Suppressor macrophage treated with lipopolysaccharide for 4 hours (primary cell): ENCODE data around the gene TNNI3.
"Not testable (repeated sequence)": the region's sequence is repeated elsewhere in the genome, so short reads cannot be mapped to it uniquely, and the experiment has no call there.

Experiments used
- DNase-seq: peaks from one replicate; pipeline ENCODE4 v3.0.0-alpha.2; 2020

TNNI3 gene

DNA sequence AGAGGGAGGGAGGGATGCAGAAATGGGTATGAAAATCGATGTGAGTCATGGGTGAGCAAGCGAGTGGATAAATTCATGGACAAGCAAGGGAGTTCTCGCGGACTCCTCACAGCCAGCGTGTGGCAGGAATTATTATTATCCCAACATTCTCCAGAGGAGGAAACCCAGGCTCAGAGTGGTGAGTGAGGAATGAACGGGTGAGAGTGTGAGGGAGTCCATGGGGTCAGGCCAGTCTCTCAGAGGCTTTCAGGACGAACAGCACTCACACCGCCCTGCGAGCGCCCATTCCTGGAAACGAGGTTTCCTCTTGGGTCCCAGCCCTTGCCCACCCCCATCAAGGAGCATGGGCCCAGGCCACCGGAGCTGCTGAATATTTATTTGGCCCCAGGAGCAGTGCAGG, 15.2 kb upstream of the TNNI3 start:
- no peak for DNase-seq

GRCh38 chr19:55172318-55172717, 14.8 kb upstream of the TNNI3 start:
- DNase-seq: not testable (repeated sequence)

GRCh38 chr19:55171440-55171839, 13.9 kb upstream of the TNNI3 start:
- DNase-seq: no peak

DNA sequence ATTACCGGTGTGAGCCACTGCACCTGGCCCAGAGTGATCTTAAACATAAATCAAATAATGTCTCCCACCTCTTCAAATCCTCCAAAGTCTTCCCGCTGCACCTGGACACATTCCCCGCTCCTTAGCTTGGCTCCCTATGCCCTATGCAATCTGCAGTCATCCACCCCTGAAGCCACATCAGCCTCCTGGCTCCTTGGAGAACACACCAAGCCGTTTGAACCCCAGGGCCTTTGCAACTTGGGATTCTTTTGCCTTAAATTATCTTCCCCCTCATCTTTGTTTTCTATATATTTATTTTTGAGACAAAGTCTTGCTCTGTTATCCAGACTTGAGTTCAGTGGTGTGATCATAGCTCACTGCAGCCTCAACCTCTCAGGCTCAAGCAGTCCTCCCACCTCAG, 11.6 kb upstream of the TNNI3 start:
- no peak for DNase-seq

DNA sequence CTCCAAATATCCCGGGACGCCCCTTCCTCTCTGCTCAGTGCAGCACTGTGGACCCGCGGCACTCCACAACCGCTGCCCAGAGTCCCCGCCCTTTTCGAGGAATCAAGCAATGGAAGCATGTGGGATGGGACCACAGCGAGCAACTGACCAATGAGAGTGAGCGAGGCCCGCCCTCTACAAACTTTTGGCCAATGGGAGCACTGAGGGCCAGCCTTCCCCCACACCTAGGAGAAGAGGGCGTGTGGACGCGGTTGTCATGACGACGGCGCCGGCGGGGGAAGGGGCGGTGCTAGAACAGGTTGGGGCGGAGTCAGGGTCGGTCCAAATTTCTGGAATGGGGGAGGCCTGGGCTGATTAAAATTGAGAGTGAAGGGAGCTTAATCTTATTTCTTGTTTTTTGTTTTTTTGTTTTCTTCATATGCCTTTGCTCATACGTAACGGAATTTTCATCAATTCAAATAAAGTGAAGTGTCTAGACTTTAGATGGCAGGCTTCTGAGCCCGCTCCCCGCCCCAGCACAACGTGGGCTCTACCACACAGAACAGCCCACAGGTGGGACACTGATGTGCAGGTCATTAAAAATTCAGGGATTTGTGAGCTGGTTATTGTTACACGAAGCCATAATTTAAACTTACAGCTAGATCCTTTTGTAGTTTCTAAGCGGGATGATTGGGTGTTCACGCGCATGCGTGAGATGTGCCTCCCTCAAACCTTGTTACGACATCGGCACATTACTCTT, 9.2 kb upstream of the TNNI3 start, which contains the start of gene DNAAF3:
TSS of gene DNAAF3 (minus strand) at position 84 of the 739 bp plus-strand sequence. CDS start 200 bp downstream, outside the sequence.
- DNase-seq: peak; percentile 92

GRCh38 chr19:55165952-55166529, 8.5 kb upstream of the TNNI3 start:
- peak; percentile 62 for DNase-seq

- DNase-seq: no peak
Observed at GRCh38 chr19:55161571-55162322, 4.2 kb upstream of the TNNI3 start.

DNA sequence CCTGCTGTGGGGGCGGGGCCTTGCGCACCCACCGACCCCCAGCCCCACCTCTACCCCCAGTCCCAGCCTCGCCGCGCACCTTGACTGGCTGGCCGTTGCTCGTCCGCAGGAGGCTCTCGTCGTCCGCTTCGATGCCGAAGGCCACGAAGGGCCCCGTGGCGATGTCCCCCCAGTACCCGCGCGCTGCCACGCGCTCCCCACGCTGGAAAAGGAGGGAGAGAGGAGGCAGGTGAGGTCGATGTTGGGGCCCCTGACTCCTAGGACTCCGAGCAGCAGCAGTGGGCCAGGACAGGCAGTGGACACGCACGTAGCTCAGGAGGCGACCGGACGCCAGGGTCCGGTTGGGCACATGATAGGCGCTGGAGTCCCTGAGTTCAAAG, 3.4 kb upstream of the TNNI3 start:
- no peak for DNase-seq

GRCh38 chr19:55160128-55160985, 2.8 kb upstream of the TNNI3 start:
- peak; percentile 92 for DNase-seq

DNA sequence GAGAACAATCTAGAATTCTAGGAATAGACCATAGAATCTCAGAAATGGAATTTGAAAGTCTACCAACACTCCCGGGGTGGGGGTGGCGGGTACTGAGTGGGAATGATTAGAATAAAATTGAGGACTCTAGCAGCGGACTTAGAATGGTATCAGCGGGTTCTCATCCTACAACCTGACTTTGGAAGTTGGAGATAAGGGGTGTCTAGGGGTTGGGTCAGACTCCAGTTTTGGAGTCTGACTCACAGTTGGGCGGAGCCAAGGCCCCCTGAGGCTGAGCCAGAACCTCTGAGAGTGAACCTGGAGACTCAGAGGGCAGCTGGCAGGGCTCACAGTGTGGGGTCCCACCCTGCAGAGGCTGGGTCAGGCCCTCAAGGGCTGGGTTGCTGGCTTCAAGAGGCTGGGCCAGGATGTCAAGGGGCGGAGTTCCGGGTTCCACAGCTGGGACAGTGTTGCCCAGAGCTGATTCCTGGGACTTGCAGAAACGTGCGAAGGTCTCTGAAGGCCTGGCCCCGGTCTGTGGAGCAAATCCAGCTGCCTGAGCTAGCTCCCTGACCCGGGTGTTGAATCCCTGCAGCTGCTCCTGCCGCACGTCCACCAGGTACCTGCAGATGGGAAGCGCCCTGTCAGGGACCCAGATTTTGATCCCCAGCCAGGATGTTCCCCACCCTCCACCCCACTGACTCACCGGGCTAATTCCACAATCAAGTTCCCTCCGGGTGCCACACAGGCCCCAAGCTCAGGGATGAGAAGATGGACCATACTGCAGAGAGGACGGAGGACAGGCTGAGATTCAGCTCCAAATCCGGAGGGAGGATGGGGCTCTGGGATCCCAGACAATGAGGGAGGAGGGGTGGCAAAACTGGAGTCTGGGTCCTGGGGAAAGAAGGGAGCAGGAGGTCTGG, 1.6 kb upstream of the TNNI3 start:
- no peak for DNase-seq

- DNase-seq: no peak
Observed at GRCh38 chr19:55158423-55158822, 891 bp upstream of the TNNI3 start.

DNA sequence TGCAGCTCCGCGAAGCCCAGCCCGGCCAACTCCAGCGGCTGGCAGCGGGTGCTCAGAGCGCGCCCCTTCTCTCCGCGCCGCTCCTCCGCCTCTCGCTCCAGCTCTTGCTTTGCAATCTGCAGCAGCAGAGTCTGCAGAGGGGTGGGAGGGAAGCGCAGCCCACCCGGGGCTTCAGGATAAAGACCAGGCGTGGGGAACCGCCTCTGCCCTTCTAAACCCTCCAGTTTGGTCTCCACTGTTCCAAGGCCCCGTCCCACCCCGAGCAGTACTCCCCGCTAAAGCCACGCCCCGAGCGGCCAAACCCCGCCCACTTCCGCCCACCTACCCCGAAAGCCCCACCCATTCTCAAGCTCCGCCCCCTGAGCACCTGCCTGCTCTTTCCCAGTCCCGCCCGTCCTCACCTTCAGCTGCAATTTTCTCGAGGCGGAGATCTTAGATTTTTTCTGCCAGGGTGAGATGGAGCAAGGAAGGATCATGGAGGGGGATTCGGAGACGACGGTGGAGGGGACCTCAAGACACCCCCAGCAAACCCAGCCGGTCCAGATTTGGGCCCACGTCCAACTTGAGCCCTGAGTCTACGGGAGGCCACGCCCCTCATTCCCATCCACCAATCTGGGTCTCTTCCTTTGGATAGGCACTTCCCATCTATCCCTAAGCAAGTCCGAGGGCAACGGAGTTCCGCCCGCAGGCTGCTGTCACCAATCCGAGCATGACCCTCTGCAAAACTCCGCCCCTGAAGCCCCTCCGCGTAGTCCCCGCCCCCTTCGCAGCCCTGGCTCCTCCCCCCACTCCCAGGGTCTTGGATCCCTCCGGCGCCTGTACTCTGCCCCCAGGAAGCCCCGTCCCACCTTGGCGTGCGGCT, 1.1 kb downstream of the TNNI3 start:
- no peak for DNase-seq

- DNase-seq: not testable (repeated sequence)
Observed at GRCh38 chr19:55155784-55156183, 1.7 kb downstream of the TNNI3 start.

- no peak for DNase-seq
Observed at GRCh38 chr19:55153652-55154264, 3.8 kb downstream of the TNNI3 start.

DNA sequence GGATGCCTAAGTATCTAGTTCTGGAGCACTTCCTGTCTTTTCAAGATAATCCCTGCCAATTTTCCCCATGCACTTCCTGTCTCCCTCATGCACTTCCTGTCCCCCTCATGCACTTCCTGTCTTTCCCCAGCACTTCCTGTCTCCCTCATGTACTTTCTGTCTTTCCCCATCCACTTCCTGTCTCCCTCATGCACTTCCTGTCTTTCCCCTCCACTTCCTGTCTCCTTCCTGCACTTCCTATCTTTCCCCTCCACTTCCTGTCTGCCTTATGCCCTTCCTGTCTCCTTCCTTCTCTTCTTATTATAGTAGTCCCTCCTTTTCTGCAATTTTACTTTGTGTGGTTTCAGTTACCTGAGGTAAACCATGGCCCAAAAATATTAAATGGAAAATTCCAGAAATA, 5.5 kb downstream of the TNNI3 start:
- no peak for DNase-seq

- DNase-seq: no peak
Observed at GRCh38 chr19:55149078-55150003, 8.2 kb downstream of the TNNI3 start, which contains the start of gene TNNT1. TNNT1 (minus strand) TSS chr19:55149206; CDS start chr19:55147157, 2,049 bp downstream.

GRCh38 chr19:55147545-55148251, 9.8 kb downstream of the TNNI3 start:
- DNase-seq: no peak

GRCh38 chr19:55146705-55147273, 10.7 kb downstream of the TNNI3 start:
- DNase-seq: no peak
